HUES64 (cell line): ENCODE data around the gene ROR1.

Experiments used
- H3K27ac ChIP-seq: 2 replicates; pipeline ENCODE4 v1.7.0; 2013; ENCODE audit warnings: low read depth, low read length, inconsistent platforms
- H3K27me3 ChIP-seq: 2 replicates; pipeline ENCODE4 v1.6.1; 2013; ENCODE audit warnings: mild to moderate bottlenecking, low read length; ENCODE audit not compliant: insufficient read depth
- H3K36me3 ChIP-seq: 2 replicates; pipeline ENCODE4 v1.6.1; 2013; ENCODE audit warnings: mild to moderate bottlenecking, low read length; ENCODE audit not compliant: insufficient read depth
- H3K4me1 ChIP-seq: 2 replicates; pipeline ENCODE4 v1.6.1; 2013; ENCODE audit warnings: mild to moderate bottlenecking, low read length, moderate library complexity; ENCODE audit not compliant: insufficient read depth
- H3K4me3 ChIP-seq: 2 replicates; pipeline ENCODE4 v1.5.1; 2013; ENCODE audit warnings: mild to moderate bottlenecking, low read length, moderate library complexity
- H3K9ac ChIP-seq: 2 replicates; pipeline ENCODE4 v1.6.1; 2013; ENCODE audit warnings: mild to moderate bottlenecking, low read depth, low read length
- H3K9me3 ChIP-seq: 2 replicates; pipeline ENCODE4 v1.6.1; 2013; ENCODE audit warnings: low read depth, low read length; ENCODE audit not compliant: insufficient read depth
- WGBS: fragments of 150-250, 120-280 bp; methylation state at CpG from one replicate; pipeline ENCODE4 v1.1.7; 2013; ENCODE audit warnings: missing lambda C conversion rate; 5-methylcytosine and 5-hydroxymethylcytosine counted together

Gene ROR1

GRCh38 chr1:63903947-63904610 lies 130.3 kb downstream of the ROR1 start:
- WGBS, result 92% methylated on average over 5 of the region's 5 CpGs
- H3K9ac ChIP-seq, result no peak overlapping the region
- no peak overlapping the region for H3K4me3 ChIP-seq
- H3K4me1 ChIP-seq, result peaks cover 44% of the 10 kb centered on the region
- no peak overlapping the region for H3K27ac ChIP-seq
- H3K36me3 ChIP-seq, result no peaks in the 10 kb centered on the region
- no peaks in the 10 kb centered on the region for H3K27me3 ChIP-seq
- no peaks in the 10 kb centered on the region for H3K9me3 ChIP-seq

DNA sequence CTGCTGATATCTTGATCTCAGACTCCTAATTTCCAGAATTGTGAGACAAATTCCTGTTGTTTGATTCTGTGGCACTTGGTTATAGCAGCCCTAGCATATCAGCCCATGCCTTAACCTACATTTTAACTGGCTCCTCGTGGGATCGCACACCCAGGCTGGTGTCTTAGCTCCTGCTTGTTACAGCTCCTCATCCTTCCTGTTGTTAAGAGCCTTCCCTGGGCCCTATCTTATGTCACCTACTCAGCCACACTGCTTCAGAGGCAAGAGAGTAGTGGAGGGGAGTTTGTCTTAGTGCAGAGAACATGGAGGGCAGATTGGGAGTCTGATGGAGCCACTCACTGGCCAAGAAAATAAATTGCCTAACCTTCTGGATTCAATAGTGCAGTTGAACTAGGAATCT lies 131.0 kb downstream of the ROR1 start:
- H3K27ac ChIP-seq, result peak overlapping the region; percentile 7; the same call in 1 of the 2 replicates

GRCh38 chr1:63906047-63906704 lies 132.4 kb downstream of the ROR1 start:
- peaks cover 58% of the 10 kb centered on the region for H3K4me1 ChIP-seq
- H3K4me3 ChIP-seq, result no peak overlapping the region
- H3K27me3 ChIP-seq, result no peaks in the 10 kb centered on the region
- no peak overlapping the region for H3K9ac ChIP-seq
- 41% methylated on average over 8 of the region's 8 CpGs for WGBS
- H3K9me3 ChIP-seq, result no peaks in the 10 kb centered on the region
- no peaks in the 10 kb centered on the region for H3K36me3 ChIP-seq
- H3K27ac ChIP-seq, result peak overlapping the region; percentile 43; the same call in 1 of the 2 replicates

More for the DNA sequence above, 131.0 kb downstream of the ROR1 start:
- Histone ChIP-seq H3K4me1 (peaks cover 50% of the 10 kb centered on the region), H3K4me3 (no peak overlapping the region), H3K27me3 (no peaks in the 10 kb centered on the region), H3K9me3 (no peaks in the 10 kb centered on the region), H3K36me3 (no peaks in the 10 kb centered on the region), H3K9ac (no peak overlapping the region)
- 81% methylated on average over 2 of the region's 2 CpGs for WGBS

DNA sequence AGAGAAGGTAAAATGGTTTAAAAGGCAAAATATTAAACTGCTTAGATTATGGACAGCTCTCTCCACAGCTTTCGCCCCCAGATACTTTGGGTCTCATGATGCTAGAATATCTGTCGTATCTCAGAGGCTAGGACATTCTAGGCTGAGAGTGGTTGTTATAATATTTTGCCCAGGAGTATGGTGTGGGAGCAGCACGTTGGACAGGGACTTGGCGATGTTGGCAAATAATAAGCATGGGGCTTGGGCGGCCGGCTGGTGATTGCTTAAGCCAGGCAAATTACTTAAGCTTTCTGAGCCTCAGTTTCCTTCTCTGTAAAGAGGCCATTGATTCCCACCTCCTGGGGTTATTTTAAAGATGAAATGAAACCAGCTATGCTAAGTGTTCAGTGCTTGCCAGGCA lies 133.2 kb downstream of the ROR1 start:
- H3K4me1 ChIP-seq, result peaks cover 63% of the 10 kb centered on the region
- no peak overlapping the region; the same call in 1 of the 2 replicates for H3K27ac ChIP-seq
- no peaks in the 10 kb centered on the region for H3K9me3 ChIP-seq

DNA sequence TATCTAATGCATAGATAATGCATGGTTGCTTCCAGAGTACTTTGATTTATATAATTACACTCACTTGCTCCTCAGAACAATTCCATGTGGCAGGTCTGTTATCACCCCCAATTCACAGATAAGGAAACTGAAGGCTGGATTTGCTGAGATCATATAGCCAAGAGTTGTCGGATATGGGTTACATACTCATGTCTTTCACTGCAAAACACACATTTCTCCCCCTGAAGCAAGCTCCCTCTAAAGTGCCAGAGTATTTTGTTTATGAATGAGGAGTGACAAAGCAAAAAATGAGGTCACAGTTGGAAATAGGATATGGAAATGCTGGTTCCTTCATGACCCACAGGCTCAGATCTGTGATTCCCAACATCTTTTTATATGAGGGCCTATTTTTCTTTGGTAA lies 134.2 kb downstream of the ROR1 start:
- WGBS, result 14% methylated on average over 1 of the region's 1 CpG
- Histone ChIP-seq H3K36me3 (no peaks in the 10 kb centered on the region), H3K4me3 (no peak overlapping the region), H3K4me1 (peaks cover 73% of the 10 kb centered on the region), H3K9ac (peak overlapping the region; percentile 16), H3K27me3 (no peaks in the 10 kb centered on the region), H3K9me3 (no peaks in the 10 kb centered on the region), H3K27ac (peak overlapping the region; percentile 69)

More for the DNA sequence above, 133.2 kb downstream of the ROR1 start:
- WGBS, result 83% methylated on average over 6 of the region's 6 CpGs
- H3K4me3 ChIP-seq, result no peak overlapping the region
- no peaks in the 10 kb centered on the region for H3K36me3 ChIP-seq
- H3K27me3 ChIP-seq, result no peaks in the 10 kb centered on the region
- no peak overlapping the region for H3K9ac ChIP-seq

- no peaks in the 10 kb centered on the region for H3K9me3 ChIP-seq
- H3K27me3 ChIP-seq, result no peaks in the 10 kb centered on the region
- peaks cover 88% of the 10 kb centered on the region for H3K4me1 ChIP-seq
- no peak overlapping the region for H3K4me3 ChIP-seq
- no peak overlapping the region for H3K9ac ChIP-seq
- H3K27ac ChIP-seq, result no peak overlapping the region
- no peaks in the 10 kb centered on the region for H3K36me3 ChIP-seq
- WGBS, result 93% methylated on average over 6 of the region's 6 CpGs
Observed at GRCh38 chr1:63909526-63909925, 135.7 kb downstream of the ROR1 start.

DNA sequence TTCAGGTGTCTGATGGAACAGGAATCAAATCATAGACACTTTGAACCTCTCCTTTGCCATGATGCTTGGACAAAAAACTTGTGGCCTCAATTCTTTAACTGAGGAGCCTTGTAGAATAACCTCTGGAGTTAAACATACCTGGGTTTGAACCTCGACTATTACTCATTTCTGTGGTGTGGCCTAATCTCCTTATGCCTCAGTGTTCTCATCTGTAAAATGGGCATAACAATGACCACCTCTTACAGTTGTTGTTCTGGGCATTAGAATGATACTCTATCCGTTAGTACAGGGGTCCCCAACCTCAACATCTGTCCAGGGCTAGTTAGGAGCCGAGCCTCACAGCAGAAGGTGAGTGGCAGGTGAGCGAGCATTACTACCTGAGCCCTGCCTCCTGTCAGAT lies 137.2 kb downstream of the ROR1 start:
- no peaks in the 10 kb centered on the region for H3K27me3 ChIP-seq
- H3K4me1 ChIP-seq, result peaks cover 81% of the 10 kb centered on the region
- 91% methylated on average over 4 of the region's 4 CpGs for WGBS
- no peak overlapping the region for H3K27ac ChIP-seq
- H3K9me3 ChIP-seq, result no peaks in the 10 kb centered on the region
- H3K9ac ChIP-seq, result no peak overlapping the region
- H3K36me3 ChIP-seq, result no peaks in the 10 kb centered on the region
- H3K4me3 ChIP-seq, result no peak overlapping the region

- Histone ChIP-seq H3K27ac (no peak overlapping the region), H3K4me3 (no peak overlapping the region), H3K4me1 (peaks cover 65% of the 10 kb centered on the region), H3K36me3 (no peaks in the 10 kb centered on the region), H3K27me3 (no peaks in the 10 kb centered on the region), H3K9ac (no peak overlapping the region), H3K9me3 (no peaks in the 10 kb centered on the region)
- WGBS, result 76% methylated on average over 5 of the region's 5 CpGs
Observed at GRCh38 chr1:63912643-63913042, 138.8 kb downstream of the ROR1 start.

DNA sequence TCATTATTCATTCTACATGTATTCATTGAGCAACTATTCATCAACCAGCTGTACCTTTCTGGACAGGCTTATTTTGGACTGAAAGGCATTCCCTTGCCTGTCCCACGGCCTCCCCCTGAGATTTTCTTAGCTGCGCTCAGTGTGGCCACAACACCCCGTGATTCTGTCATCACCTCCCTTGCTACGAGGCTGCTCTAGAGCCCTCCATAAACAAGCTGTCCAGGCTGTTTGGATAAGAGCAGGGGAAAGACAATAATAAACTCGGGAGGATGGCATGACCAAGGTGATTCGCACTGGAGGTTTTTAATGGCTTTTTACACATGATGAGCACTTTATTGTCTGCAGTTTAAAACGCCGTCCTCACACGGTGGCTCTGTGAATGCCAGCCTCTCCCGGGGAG lies 139.7 kb downstream of the ROR1 start:
- WGBS, result 64% methylated on average over 10 of the region's 10 CpGs
- Histone ChIP-seq H3K27ac (no peak overlapping the region), H3K9me3 (no peaks in the 10 kb centered on the region), H3K27me3 (no peaks in the 10 kb centered on the region), H3K36me3 (no peaks in the 10 kb centered on the region), H3K4me3 (no peak overlapping the region), H3K9ac (no peak overlapping the region), H3K4me1 (peaks cover 56% of the 10 kb centered on the region)

GRCh38 chr1:63914241-63914640 lies 140.4 kb downstream of the ROR1 start:
- Histone ChIP-seq H3K4me1 (peaks cover 49% of the 10 kb centered on the region), H3K9me3 (no peaks in the 10 kb centered on the region), H3K27me3 (no peaks in the 10 kb centered on the region), H3K36me3 (no peaks in the 10 kb centered on the region), H3K27ac (no peak overlapping the region), H3K4me3 (no peak overlapping the region), H3K9ac (no peak overlapping the region)
- WGBS, result 61% methylated on average over 5 of the region's 5 CpGs

- H3K4me3 ChIP-seq, result no peak overlapping the region
- H3K27ac ChIP-seq, result no peak overlapping the region
- peaks cover 47% of the 10 kb centered on the region for H3K4me1 ChIP-seq
- no peaks in the 10 kb centered on the region for H3K27me3 ChIP-seq
- H3K9me3 ChIP-seq, result no peaks in the 10 kb centered on the region
- H3K36me3 ChIP-seq, result no peaks in the 10 kb centered on the region
- 100% methylated on average over 1 of the region's 1 CpG for WGBS
- H3K9ac ChIP-seq, result no peak overlapping the region
Observed at GRCh38 chr1:63914706-63915105, 140.9 kb downstream of the ROR1 start.
